K562 (cell line): ENCODE data around the gene WWOX. TPM values are rescaled to one million over a fixed set of nuclear protein-coding genes. Genes with fewer than 3 reads are reported as not detected.

Source experiments
- ATAC-seq: fragments of 200-7000 bp; cut with Tn5 transposase; 3 replicates; pipeline ENCODE4 v1.9.1; 2020; ENCODE audit warnings: moderate library complexity
- BruUV-seq: library from RNA; stranded (reverse); fragments of 400-500 nt; replicated peaks from 2 replicates; lab custom pipeline; 2021; lab: Mats Ljungman, UMichigan
- CTCF ChIA-PET: fragments of 300-600 bp; formaldehyde crosslinking; extraction: SDS; loops from one replicate; lab custom pipeline; 2021; ENCODE audit warnings: low intra/inter-chr PET ratio; lab: Yijun Ruan, JAX
- POLR2A ChIA-PET: fragments of 300-600, 350-650 bp; sonication (Branson Sonifier 250); formaldehyde crosslinking; extraction: SDS; loops from one replicate; lab custom pipeline; 2021; ENCODE audit warnings: antibody characterized with exemption, inconsistent platforms; lab: Yijun Ruan, JAX
- DNase-seq, 4 experiments: peaks; one replicate each; pipeline versions ENCODE4 v3.0.0 to v3.0.0-alpha.2; 2011 to 2018; ENCODE audit warnings: low spot score in 3 of 4, mixed read lengths in 3 of 4; ENCODE audit errors: extremely low read depth in 1 of 4
- FAIRE-seq: peaks from 2 replicates; lab custom pipeline; 2011; peaks lifted over from hg19 to GRCh38; lab: Jason Lieb, UNC
- H2AFZ ChIP-seq: 2 replicates; pipeline ENCODE4 v1.6.0; 2011; ENCODE audit warnings: low read depth, low read length, control low read depth, inconsistent platforms
- H3K27ac ChIP-seq: fragments of 200-600 bp; 3 replicates; pipeline ENCODE4 v1.8.0; 2011; ENCODE audit warnings: low read depth, mild to moderate bottlenecking, control low read depth, inconsistent platforms, low read length, moderate library complexity, mixed read lengths; ENCODE audit errors: extremely low read depth
- H3K27me3 ChIP-seq, 2 experiments: fragments of 300-600 bp in 1 of 2; 2 replicates in 1 of 2; 3 replicates in 1 of 2; pipeline versions ENCODE4 v1.6.0 to v1.8.0; 2011; ENCODE audit warnings: inconsistent platforms in 2 of 2, low read length in 2 of 2, mild to moderate bottlenecking in 1 of 2, mixed read lengths in 1 of 2, moderate library complexity in 1 of 2; ENCODE audit not compliant: control insufficient read depth in 2 of 2, insufficient read depth in 2 of 2
- H3K36me3 ChIP-seq: fragments of 300-600 bp; 3 replicates; pipeline ENCODE4 v1.8.0; 2011; ENCODE audit warnings: mild to moderate bottlenecking, low read length, inconsistent platforms; ENCODE audit not compliant: control insufficient read depth, insufficient read depth
- H3K4me1 ChIP-seq, 2 experiments: fragments of 200-600 bp in 1 of 2; replicated peaks in 1 of 2; 2 replicates in 1 of 2; 3 replicates in 1 of 2; pipeline versions ENCODE4 v1.5.1 to v1.8.0; 2011; ENCODE audit warnings: inconsistent platforms in 2 of 2, low read length in 2 of 2, mild to moderate bottlenecking in 1 of 2, mixed read lengths in 1 of 2, moderate library complexity in 1 of 2; ENCODE audit not compliant: control insufficient read depth in 2 of 2, insufficient read depth in 2 of 2
- H3K4me2 ChIP-seq: 2 replicates; pipeline ENCODE4 v1.6.1; 2011; ENCODE audit warnings: low read length, control low read depth, inconsistent platforms, mixed read lengths; ENCODE audit not compliant: insufficient read depth
- H3K4me3 ChIP-seq: fragments of 200-600 bp; sonication (generic), shearing (Covaris generic); 2 replicates; pipeline ENCODE4 v1.5.1; 2016; ENCODE audit warnings: control low read depth, inconsistent platforms
- H3K79me2 ChIP-seq: fragments of 200-600 bp; 3 replicates; pipeline ENCODE4 v1.8.0; 2011; ENCODE audit warnings: low read length, inconsistent platforms; ENCODE audit not compliant: control insufficient read depth, insufficient read depth
- H3K9ac ChIP-seq, 2 experiments: 2 replicates each; pipeline versions ENCODE4 v1.6.0 to v1.6.1; 2011; ENCODE audit warnings: low read depth in 2 of 2, low read length in 2 of 2, control low read depth in 1 of 2, inconsistent platforms in 1 of 2, mild to moderate bottlenecking in 1 of 2, mixed read lengths in 1 of 2; ENCODE audit not compliant: insufficient read depth in 1 of 2
- H3K9me1 ChIP-seq: one replicate; pipeline ENCODE4 v1.6.0; 2011; ENCODE audit warnings: inconsistent platforms, mild to moderate bottlenecking, low read length, moderate library complexity; ENCODE audit not compliant: control insufficient read depth, insufficient read depth
- H3K9me3 ChIP-seq: replicated peaks from 2 replicates; pipeline ENCODE4 v1.5.1; 2011; ENCODE audit warnings: low read depth, low read length, inconsistent platforms; ENCODE audit not compliant: control insufficient read depth, insufficient read depth
- H4K20me1 ChIP-seq: replicated peaks from 2 replicates; pipeline ENCODE4 v1.6.1; 2011; ENCODE audit warnings: low read length, inconsistent platforms, mixed read lengths; ENCODE audit not compliant: control insufficient read depth, insufficient read depth
- ADNP ChIP-seq: fragments of 200-800 bp; sonication (Bioruptor generic); IDR thresholded peaks from 2 replicates; pipeline ENCODE4 v1.6.1; 2016; ENCODE audit warnings: missing genetic modification characterization, missing compliant biosample characterization
- BRD9 ChIP-seq: fragments of 450-650 bp; IDR thresholded peaks from 2 replicates; pipeline ENCODE4 v1.6.1; 2018; ENCODE audit warnings: low read depth; ENCODE audit not compliant: partially characterized antibody
- CBX3 ChIP-seq, 2 experiments: IDR thresholded peaks; 1 replicate in 1 of 2; 2 replicates in 1 of 2; pipeline ENCODE4 v1.6.1; 2012; ENCODE audit warnings: inconsistent platforms in 2 of 2, low read length in 2 of 2, borderline replicate concordance in 1 of 2, control low read depth in 1 of 2
- GATAD2B ChIP-seq: fragments of 450-650 bp; IDR thresholded peaks from 2 replicates; pipeline ENCODE4 v1.6.1; 2017; ENCODE audit warnings: mild to moderate bottlenecking, borderline replicate concordance
- HMGN3 ChIP-seq: IDR thresholded peaks from 2 replicates; pipeline ENCODE4 v1.6.1; 2011; ENCODE audit warnings: borderline replicate concordance, low read depth, mild to moderate bottlenecking, mixed read lengths, low read length; ENCODE audit not compliant: insufficient read length; ENCODE audit errors: extremely low read depth
- ILF3 ChIP-seq: fragments of 450-650 bp; IDR thresholded peaks from 2 replicates; pipeline ENCODE4 v1.6.1; 2018; ENCODE audit warnings: antibody characterized with exemption, mild to moderate bottlenecking, moderate library complexity, borderline replicate concordance
- RBM39 ChIP-seq: fragments of 200-400 bp; formaldehyde crosslinking; optimal IDR thresholded peaks from 2 replicates; pipeline ENCODE3; 2018; ENCODE audit warnings: low read depth, low read length
- RFX7 ChIP-seq: fragments of 250-450 bp; sonication (Bioruptor Pico); IDR thresholded peaks from 2 replicates; pipeline ENCODE4 v1.5.1; 2021; ENCODE audit warnings: mild to moderate bottlenecking
- SMAD4 ChIP-seq: fragments of 250-450 bp; sonication (Bioruptor Pico); conservative IDR thresholded peaks from 2 replicates; pipeline ENCODE4 v1.8.0; 2021; ENCODE audit warnings: inconsistent platforms, mild to moderate bottlenecking, moderate library complexity
- TSC22D4 ChIP-seq: fragments of 450-650 bp; IDR thresholded peaks from 2 replicates; pipeline ENCODE4 v1.6.1; 2016; ENCODE audit warnings: missing genetic modification characterization, missing biosample characterization, control low read depth
- ZFP36 ChIP-seq: fragments of 150-350 bp; IDR thresholded peaks from 2 replicates; pipeline ENCODE4 v1.6.1; 2018; ENCODE audit warnings: low read length, low read depth; ENCODE audit not compliant: partially characterized antibody
- ZNF23 ChIP-seq: fragments of 250-450 bp; sonication (Bioruptor Pico); IDR thresholded peaks from 2 replicates; pipeline ENCODE4 v1.4.0; 2020; ENCODE audit warnings: mild to moderate bottlenecking
- ZNF57 ChIP-seq: fragments of 450-650 bp; formaldehyde crosslinking; IDR thresholded peaks from 2 replicates; pipeline ENCODE4 v1.4.0; 2020; ENCODE audit warnings: mild to moderate bottlenecking, moderate library complexity
- ZNF76 ChIP-seq: fragments of 250-450 bp; sonication (Bioruptor Pico); IDR thresholded peaks from 2 replicates; pipeline ENCODE4 v1.4.0; 2020; ENCODE audit warnings: mild to moderate bottlenecking, moderate library complexity, borderline replicate concordance
- WGBS: fragments of 100-300 bp; shearing (Covaris generic); methylation state at CpG from one replicate; pipeline ENCODE4 v1.1.6; 2016; ENCODE audit warnings: low coverage, mixed read lengths; ENCODE audit not compliant: insufficient coverage; ENCODE audit errors: missing lambda C conversion rate; 5-methylcytosine and 5-hydroxymethylcytosine counted together
- in situ Hi-C: fragments of 300-500 bp; cut with MboI; formaldehyde crosslinking; loops from 4 replicates; pipeline ENCODE4 v1.15.0; 2018; ENCODE audit warnings: inconsistent platforms, mixed read lengths
- intact Hi-C: fragments of 100-400 bp; cut with micrococcal nuclease; formaldehyde crosslinking; loops from 2 replicates; pipeline ENCODE4 v1.14.2; 2022
- polyA plus RNA-seq, 8 experiments: library from polyadenylated mRNA; depleted of rRNA in 4 of 8; stranded (reverse) in 5 of 8; unstranded in 3 of 8; fragments of >200 nt; fragmentation: Nextera tagmentation in 2 of 8; fragmentation: Illumina TruSeq in 1 of 8; extraction: Ambion mirVana in 2 of 8; extraction: Trizol in 1 of 8; gene quantifications; 2 replicates each; pipeline versions ENCODE4 v1.2.1 to v1.2.3, GENCODE V29; 2011 to 2014; ENCODE audit warnings: inconsistent platforms in 1 of 8, missing spikeins in 1 of 8
- total RNA-seq, 7 experiments: library from RNA; depleted of rRNA in 6 of 7; stranded (reverse); fragments of >200 nt in 6 of 7; fragmentation: Illumina TruSeq in 2 of 7; extraction: Trizol in 2 of 7; gene quantifications; 2 replicates each; pipeline versions ENCODE4 v1.2.1 to v1.2.3, GENCODE V29; 2011 to 2021; ENCODE audit warnings: low replicate concordance in 1 of 7
- TF ChIP-seq, protein P1 (sequence below): sonication (generic); formaldehyde crosslinking; IDR thresholded peaks from 2 replicates; pipeline ENCODE4 v1.8.0; 2022; ENCODE audit warnings: mild to moderate bottlenecking, missing genetic modification reagents

The WWOX gene
- total and polyA plus RNA-seq, 9 of the 15 experiments (the other 6 are each of a cell fraction or from before 2014, with no cell fraction given), result 1.6 to 22.7 (median 8.1) TPM

DNA sequence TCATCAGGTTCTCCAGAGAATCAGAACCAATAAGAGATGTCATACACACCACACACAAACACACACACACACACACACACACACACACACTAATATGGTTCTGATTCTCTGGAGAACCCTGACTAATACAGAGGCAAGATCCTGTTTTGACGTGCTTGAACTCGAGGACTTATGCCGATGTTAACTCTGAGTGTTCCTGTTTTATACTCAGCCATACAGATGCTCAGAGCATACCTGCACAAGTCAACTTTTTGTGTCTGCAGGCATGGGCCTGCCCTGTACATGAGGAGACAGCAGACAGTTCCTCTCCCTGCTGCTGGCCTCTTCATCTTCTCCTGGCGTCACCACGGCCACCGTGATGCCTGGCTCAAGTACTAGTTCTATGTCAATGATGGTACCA lies 635.9 kb downstream of the WWOX start:
- FAIRE-seq (no peak), DNase-seq (no peak), ATAC-seq (no peak)
- no peak for TF ChIP-seq SMAD4 (CRISPR knock-in tag)
- TF ChIP-seq ZNF23 (CRISPR knock-in tag), result no peak
- TF ChIP-seq TSC22D4 (tag), result 0 out of 2 replicates have a peak, but pooled peaks have one; percentile 37
- TF ChIP-seq CBX3 (IDR thresholded peaks at IDR 0.05; ENCODE audit: borderline replicate concordance in 1 of 2, low read length in 2 of 2), result no peak
- Histone ChIP-seq H3K79me2 (no peaks in the 10 kb centered on the region), H3K4me2 (no peak overlapping the region), H3K4me3 (no peak overlapping the region), H3K36me3 (no peaks in the 10 kb centered on the region), H3K27me3 (peaks cover 5 to 25% of the 10 kb centered on the region in 2 experiments; a peak in 2 of 5 replicates), H4K20me1 (no peaks in the 10 kb centered on the region), H3K27ac (no peak overlapping the region), H3K4me1 (no peaks in the 10 kb centered on the region), H3K9ac (no peak overlapping the region), H3K9me3 (no peaks in the 10 kb centered on the region), H2AFZ (no peak overlapping the region), H3K9me1 (no peaks in the 10 kb centered on the region)
- CTCF ChIA-PET, result no interaction called here
- POLR2A ChIA-PET, result no interaction called here
- WGBS, result 2% methylated on average over 6 of the region's 6 CpGs
- intact Hi-C loops (no loop called here), in situ Hi-C loops (no loop called here)
- BruUV-seq, result no TSS peak

DNA sequence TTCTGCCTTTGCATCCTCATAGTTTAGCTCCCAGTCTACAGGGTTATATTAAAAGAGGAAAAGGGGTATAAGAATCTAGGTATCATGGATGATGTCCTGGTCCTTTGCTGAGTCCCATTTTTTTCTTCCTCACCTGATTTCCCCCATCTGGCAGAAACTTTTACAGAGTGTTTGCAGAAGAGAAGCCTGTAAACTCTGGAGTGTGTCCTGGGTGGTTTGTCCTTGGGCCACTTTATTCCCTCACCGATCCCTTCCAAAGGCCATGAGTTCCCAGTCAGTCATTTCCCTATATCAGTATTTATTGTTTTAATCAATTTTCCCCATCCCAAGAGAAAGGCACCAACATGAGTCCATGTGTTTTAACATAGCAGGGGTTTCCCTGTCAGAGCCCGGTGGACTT lies 638.2 kb downstream of the WWOX start:
- ATAC-seq (no peak), FAIRE-seq (no peak), DNase-seq (no peak)
- no peak overlapping the region for H3K27ac ChIP-seq
- H3K9me3 ChIP-seq, result no peaks in the 10 kb centered on the region
- H3K36me3 ChIP-seq, result no peaks in the 10 kb centered on the region
- H3K9ac ChIP-seq, result no peak overlapping the region
- H3K79me2 ChIP-seq, result no peaks in the 10 kb centered on the region
- intact Hi-C loops, result no loop called here
- H3K9me1 ChIP-seq, result no peaks in the 10 kb centered on the region
- no peak overlapping the region for H3K4me2 ChIP-seq
- H3K4me1 ChIP-seq, result no peaks in the 10 kb centered on the region; a peak in 1 of 5 replicates
- CTCF ChIA-PET, result interaction anchor here (0.5 kb wide), 1 partner anchor 1363 kb away, joined by 3 read pairs; no protein-coding TSS in a partner anchor
- no peak overlapping the region for H3K4me3 ChIP-seq
- peaks cover 5 to 32% of the 10 kb centered on the region in 2 experiments; a peak in 2 of 5 replicates for H3K27me3 ChIP-seq
- 3% methylated on average over 2 of the region's 2 CpGs for WGBS
- H4K20me1 ChIP-seq, result no peaks in the 10 kb centered on the region
- POLR2A ChIA-PET, result no interaction called here
- H2AFZ ChIP-seq, result no peak overlapping the region
- in situ Hi-C loops, result no loop called here
- no TSS peak for BruUV-seq
- no peak for TF ChIP-seq ZNF57 (CRISPR knock-in tag)
- TF ChIP-seq HMGN3, result no peak
- no peak for TF ChIP-seq ADNP
- TF ChIP-seq, protein P1, sequence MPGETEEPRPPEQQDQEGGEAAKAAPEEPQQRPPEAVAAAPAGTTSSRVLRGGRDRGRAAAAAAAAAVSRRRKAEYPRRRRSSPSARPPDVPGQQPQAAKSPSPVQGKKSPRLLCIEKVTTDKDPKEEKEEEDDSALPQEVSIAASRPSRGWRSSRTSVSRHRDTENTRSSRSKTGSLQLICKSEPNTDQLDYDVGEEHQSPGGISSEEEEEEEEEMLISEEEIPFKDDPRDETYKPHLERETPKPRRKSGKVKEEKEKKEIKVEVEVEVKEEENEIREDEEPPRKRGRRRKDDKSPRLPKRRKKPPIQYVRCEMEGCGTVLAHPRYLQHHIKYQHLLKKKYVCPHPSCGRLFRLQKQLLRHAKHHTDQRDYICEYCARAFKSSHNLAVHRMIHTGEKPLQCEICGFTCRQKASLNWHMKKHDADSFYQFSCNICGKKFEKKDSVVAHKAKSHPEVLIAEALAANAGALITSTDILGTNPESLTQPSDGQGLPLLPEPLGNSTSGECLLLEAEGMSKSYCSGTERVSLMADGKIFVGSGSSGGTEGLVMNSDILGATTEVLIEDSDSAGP, result no peak
- no peak for TF ChIP-seq ZNF76 (CRISPR knock-in tag)
- no peak for TF ChIP-seq ZFP36
- no peak for TF ChIP-seq RFX7 (CRISPR knock-in tag)
- no peak for TF ChIP-seq GATAD2B
- TF ChIP-seq RBM39, result no peak
- TF ChIP-seq ILF3, result no peak
- TF ChIP-seq BRD9, result no peak
